ENCODE data around the gene H2AZ1. TPM values are rescaled to one million over a fixed set of nuclear protein-coding genes. Genes with fewer than 3 reads are reported as not detected.

H2AZ1 gene
- total and polyA plus RNA-seq, 2 donors from 2014 or later: 98.5 to 154 TPM

DNA sequence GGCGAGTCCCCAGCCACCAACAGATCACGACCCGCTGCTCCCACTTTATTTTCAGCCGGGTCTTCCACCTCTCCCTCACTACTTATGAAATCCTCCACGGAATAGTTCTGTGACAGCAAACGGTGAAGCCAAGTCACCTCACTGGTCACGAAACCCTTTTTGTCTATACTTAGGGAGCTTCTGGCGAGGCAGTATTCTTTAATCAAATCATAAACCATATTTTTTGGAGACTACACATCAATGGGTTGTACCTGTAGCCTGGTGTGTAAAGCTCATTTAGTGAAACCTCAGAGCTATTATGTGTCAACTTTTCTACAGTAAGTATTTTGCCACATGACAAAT is 809 bp upstream of the H2AZ1 start:
- Histone ChIP-seq H3K4me1 (ENCODE audit: control insufficient read depth in 2 of 3, insufficient read depth in 2 of 3, low read depth in 1 of 3, low read length in 3 of 3) (peaks cover 0 to 18% (median 7%) of the 10 kb centered on the region in 3 donors), H3K9me3 (ENCODE audit: control insufficient read depth in 2 of 3, insufficient read depth in 1 of 3, low read length in 3 of 3) (no peaks in the 10 kb centered on the region), H3K36me3 (ENCODE audit: control insufficient read depth in 2 of 3, insufficient read depth in 3 of 3, low read length in 3 of 3) (no peaks in the 10 kb centered on the region), H3K9ac (ENCODE audit: low read length in 3 of 3) (peak overlapping the region; percentile 34 to 81 (median 79)), H3K4me3 (ENCODE audit: low read length in 3 of 3) (peak overlapping the region; percentile 83 to 93 (median 88)), H3K27ac (ENCODE audit: low read depth in 2 of 2, low read length in 2 of 2) (peak overlapping the region; percentile 85 to 86), H3K27me3 (ENCODE audit: control insufficient read depth, insufficient read depth, low read length) (no peaks in the 10 kb centered on the region)
- intact Hi-C loops (cut with DNase I): no loop called here
- TF ChIP-seq, protein P1, sequence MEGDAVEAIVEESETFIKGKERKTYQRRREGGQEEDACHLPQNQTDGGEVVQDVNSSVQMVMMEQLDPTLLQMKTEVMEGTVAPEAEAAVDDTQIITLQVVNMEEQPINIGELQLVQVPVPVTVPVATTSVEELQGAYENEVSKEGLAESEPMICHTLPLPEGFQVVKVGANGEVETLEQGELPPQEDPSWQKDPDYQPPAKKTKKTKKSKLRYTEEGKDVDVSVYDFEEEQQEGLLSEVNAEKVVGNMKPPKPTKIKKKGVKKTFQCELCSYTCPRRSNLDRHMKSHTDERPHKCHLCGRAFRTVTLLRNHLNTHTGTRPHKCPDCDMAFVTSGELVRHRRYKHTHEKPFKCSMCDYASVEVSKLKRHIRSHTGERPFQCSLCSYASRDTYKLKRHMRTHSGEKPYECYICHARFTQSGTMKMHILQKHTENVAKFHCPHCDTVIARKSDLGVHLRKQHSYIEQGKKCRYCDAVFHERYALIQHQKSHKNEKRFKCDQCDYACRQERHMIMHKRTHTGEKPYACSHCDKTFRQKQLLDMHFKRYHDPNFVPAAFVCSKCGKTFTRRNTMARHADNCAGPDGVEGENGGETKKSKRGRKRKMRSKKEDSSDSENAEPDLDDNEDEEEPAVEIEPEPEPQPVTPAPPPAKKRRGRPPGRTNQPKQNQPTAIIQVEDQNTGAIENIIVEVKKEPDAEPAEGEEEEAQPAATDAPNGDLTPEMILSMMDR (IDR thresholded peaks at IDR 0.05; ENCODE audit: borderline replicate concordance, extremely low read depth, insufficient read depth): no peak
- FAIRE-seq: no peak
- no peak for DNase-seq

DNA sequence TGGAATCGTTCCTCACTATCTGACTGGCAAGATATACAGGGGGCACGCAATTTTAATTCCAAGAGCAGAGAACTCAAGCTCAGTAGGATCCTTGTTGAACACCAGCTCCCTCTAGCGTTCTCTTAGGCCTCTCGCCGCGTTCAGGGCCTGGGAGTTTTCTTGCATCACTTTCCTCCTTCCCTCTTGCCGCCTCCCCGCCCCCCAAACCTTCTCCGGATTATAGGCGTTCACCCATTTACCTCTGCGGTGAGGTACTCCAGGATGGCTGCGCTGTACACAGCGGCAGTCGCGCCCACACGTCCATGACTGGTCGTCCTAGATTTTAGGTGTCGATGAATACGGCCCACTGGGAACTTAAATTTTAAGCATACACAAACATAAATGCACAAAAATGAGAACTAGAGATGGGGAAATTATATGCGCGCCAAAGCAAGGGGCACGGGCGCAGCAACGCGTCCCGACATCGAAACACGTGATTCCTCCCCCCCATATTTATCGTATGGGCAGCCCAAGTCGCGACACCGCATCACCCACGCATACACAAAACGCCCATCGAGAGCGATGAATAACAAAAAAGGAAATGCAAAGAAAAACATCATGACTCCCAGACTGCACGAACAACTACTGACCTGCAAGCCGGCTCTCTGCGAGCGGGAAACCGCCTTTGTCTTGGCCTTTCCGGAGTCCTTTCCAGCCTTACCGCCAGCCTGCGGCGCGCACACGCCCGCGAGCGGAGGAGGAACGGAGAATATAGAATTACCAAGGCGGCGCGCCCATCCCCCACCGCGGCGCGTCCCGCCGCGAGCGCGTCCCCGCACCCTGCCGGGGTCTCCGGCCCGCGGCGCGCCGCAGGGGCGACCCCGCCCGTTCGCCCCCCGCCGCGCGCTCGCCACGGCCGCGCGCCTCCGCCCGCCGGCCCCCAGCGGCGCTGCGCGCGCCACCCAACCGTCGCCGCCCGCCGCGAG is 759 bp downstream of the H2AZ1 start:
- Histone ChIP-seq H3K9me3 (ENCODE audit: control insufficient read depth in 2 of 3, insufficient read depth in 1 of 3, low read length in 3 of 3) (no peaks in the 10 kb centered on the region), H3K36me3 (ENCODE audit: control insufficient read depth in 2 of 3, insufficient read depth in 3 of 3, low read length in 3 of 3) (no peaks in the 10 kb centered on the region), H3K27ac (ENCODE audit: low read depth in 2 of 2, low read length in 2 of 2) (peak overlapping the region; percentile 86 to 89), H3K4me3 (ENCODE audit: low read length in 3 of 3) (peak overlapping the region; percentile 93 to 96 (median 94)), H3K9ac (ENCODE audit: low read length in 3 of 3) (peak overlapping the region; percentile 84 to 95 (median 86)), H3K27me3 (ENCODE audit: control insufficient read depth, insufficient read depth, low read length) (no peaks in the 10 kb centered on the region), H3K4me1 (ENCODE audit: control insufficient read depth in 2 of 3, insufficient read depth in 2 of 3, low read depth in 1 of 3, low read length in 3 of 3) (peaks cover 0 to 23% (median 13%) of the 10 kb centered on the region in 3 donors)
- no peak for FAIRE-seq
- intact Hi-C loops (cut with DNase I): no loop called here
- peak; percentile 94 to 98 (median 95) for DNase-seq
- TF ChIP-seq, protein P1 (IDR thresholded peaks at IDR 0.05; ENCODE audit: borderline replicate concordance, extremely low read depth, insufficient read depth): peak; percentile 90

DNA sequence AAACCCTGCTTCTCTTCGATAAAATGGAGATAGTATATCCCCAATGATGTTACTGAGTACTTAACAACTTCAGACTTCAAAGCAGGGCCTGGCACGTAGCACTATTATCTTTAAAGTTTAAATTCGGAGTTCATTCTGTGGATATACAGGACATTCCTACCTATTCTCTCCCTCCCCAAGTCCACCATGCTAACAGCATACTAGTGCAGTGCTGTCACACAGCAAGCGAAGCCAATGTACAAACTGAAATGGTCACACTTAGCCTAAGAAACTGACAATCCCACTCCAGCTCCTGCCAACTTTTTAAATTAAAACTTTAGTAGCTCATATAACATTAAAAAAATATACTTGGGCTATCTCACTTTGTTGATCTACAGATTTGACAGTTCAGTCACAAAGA is 2.5 kb downstream of the H2AZ1 start:
- intact Hi-C loops (cut with DNase I): no loop called here
- FAIRE-seq (no peak), DNase-seq (no peak)
- no peaks in the 10 kb centered on the region for H3K27me3 ChIP-seq (ENCODE audit: control insufficient read depth, insufficient read depth, low read length)
- H3K36me3 ChIP-seq (ENCODE audit: control insufficient read depth in 2 of 3, insufficient read depth in 3 of 3, low read length in 3 of 3): no peaks in the 10 kb centered on the region
- no peaks in the 10 kb centered on the region for H3K9me3 ChIP-seq (ENCODE audit: control insufficient read depth in 2 of 3, insufficient read depth in 1 of 3, low read length in 3 of 3)
- H3K4me3 ChIP-seq (ENCODE audit: low read length in 3 of 3): peak overlapping the region in 1 of 3 donors; percentile 68
- H3K4me1 ChIP-seq (ENCODE audit: control insufficient read depth in 2 of 3, insufficient read depth in 2 of 3, low read depth in 1 of 3, low read length in 3 of 3): peaks cover 0 to 29% (median 13%) of the 10 kb centered on the region in 3 donors
- TF ChIP-seq, protein P1 (IDR thresholded peaks at IDR 0.05; ENCODE audit: borderline replicate concordance, extremely low read depth, insufficient read depth): no peak
- peak overlapping the region; percentile 94 to 96 for H3K27ac ChIP-seq (ENCODE audit: low read depth in 2 of 2, low read length in 2 of 2)
- peak overlapping the region in 1 of 3 donors; percentile 73 for H3K9ac ChIP-seq (ENCODE audit: low read length in 3 of 3)
